Stomach (tissue), 4 donors: ENCODE data around the gene HECW1.

Experiments
- POLR2A ChIP-seq, 4 donors: fragments of 450-650 bp; IDR thresholded peaks; one replicate each; pipeline ENCODE4 v1.6.1; 2016; ENCODE audit warnings: antibody characterized with exemption in 4 of 4, control low read depth in 2 of 4, mild to moderate bottlenecking in 1 of 4, moderate library complexity in 1 of 4
- TF ChIP-seq, protein P1 (sequence below), 7 experiments: fragments of 450-650 bp in 4 of 7; fragments of 200-600 bp in 3 of 7; sonication (generic) in 3 of 7; IDR thresholded peaks; one replicate each; pipeline ENCODE4 v1.5.1; 2016 to 2019; ENCODE audit warnings: antibody characterized with exemption in 7 of 7, control low read depth in 2 of 7, mild to moderate bottlenecking in 1 of 7

DNA sequence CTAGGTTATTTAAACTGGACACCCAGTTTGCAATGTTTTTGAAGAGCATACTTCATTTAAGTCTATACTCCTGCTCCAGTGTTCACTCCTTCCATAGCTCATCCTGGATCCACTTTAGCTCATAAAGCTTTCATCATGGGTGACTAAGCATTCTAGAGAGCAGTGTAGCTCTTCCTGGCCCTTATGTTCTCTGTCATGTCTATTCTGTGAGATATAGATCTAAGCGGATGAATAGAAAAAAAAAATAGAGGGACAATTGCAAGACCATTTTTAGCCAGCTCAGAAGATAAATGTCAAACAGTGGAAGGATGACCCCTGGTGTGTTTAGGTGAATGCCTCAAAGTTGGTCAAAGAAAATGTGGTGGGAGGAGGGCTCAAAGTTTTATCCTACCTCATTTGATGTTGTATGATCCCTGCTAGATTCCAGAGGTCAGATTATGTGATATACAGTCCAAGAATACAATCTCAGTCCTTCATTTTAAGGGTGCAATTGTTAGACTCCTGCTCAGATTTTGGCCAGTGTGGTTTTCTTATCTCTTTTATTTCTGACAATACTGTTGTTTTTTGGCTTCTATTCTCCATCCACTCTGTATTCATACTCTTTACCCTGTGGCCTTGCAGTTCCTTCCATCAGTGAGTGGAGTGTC, 7.5 kb upstream of the HECW1 start:
- TF ChIP-seq, protein P1, sequence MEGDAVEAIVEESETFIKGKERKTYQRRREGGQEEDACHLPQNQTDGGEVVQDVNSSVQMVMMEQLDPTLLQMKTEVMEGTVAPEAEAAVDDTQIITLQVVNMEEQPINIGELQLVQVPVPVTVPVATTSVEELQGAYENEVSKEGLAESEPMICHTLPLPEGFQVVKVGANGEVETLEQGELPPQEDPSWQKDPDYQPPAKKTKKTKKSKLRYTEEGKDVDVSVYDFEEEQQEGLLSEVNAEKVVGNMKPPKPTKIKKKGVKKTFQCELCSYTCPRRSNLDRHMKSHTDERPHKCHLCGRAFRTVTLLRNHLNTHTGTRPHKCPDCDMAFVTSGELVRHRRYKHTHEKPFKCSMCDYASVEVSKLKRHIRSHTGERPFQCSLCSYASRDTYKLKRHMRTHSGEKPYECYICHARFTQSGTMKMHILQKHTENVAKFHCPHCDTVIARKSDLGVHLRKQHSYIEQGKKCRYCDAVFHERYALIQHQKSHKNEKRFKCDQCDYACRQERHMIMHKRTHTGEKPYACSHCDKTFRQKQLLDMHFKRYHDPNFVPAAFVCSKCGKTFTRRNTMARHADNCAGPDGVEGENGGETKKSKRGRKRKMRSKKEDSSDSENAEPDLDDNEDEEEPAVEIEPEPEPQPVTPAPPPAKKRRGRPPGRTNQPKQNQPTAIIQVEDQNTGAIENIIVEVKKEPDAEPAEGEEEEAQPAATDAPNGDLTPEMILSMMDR (IDR thresholded peaks at IDR 0.05), result no peak
- TF ChIP-seq POLR2A (IDR thresholded peaks at IDR 0.05), result no peak
